AG04450 (cell line): ENCODE measurements around the gene PELI3. TPM values are rescaled to one million over a fixed set of nuclear protein-coding genes. Genes with fewer than 3 reads are reported as not detected.

Experiments
- CTCF ChIA-PET: fragments of 300-600, 350-600 bp; formaldehyde crosslinking; extraction: SDS; loops from one replicate; lab custom pipeline; 2022; ENCODE audit warnings: antibody characterized with exemption, inconsistent platforms; lab: Charles Lee
- POLR2A ChIA-PET: fragments of 350-600 bp; formaldehyde crosslinking; extraction: SDS; loops from one replicate; lab custom pipeline; 2021; ENCODE audit warnings: antibody characterized with exemption, inconsistent platforms; lab: Yijun Ruan, JAX
- DNase-seq: peaks from one replicate; pipeline ENCODE4 v3.0.0-alpha.2; 2011; ENCODE audit warnings: low read depth, low spot score
- H3K27ac ChIP-seq: one replicate; pipeline ENCODE4 v1.5.1; 2012; ENCODE audit warnings: low read depth, low read length, control low read depth
- H3K27me3 ChIP-seq: one replicate; pipeline ENCODE4 v1.6.0; 2012; ENCODE audit warnings: low read length; ENCODE audit not compliant: control insufficient read depth, insufficient read depth
- H3K4me3 ChIP-seq: 2 replicates; pipeline ENCODE4 v1.5.1; 2011; ENCODE audit warnings: mild to moderate bottlenecking, low read depth, low read length, control low read depth
- H3K9me3 ChIP-seq: 2 replicates; pipeline ENCODE4 v1.5.1; 2012; ENCODE audit warnings: low read length; ENCODE audit not compliant: control insufficient read depth, insufficient read depth
- polyA plus RNA-seq: library from polyadenylated mRNA; depleted of rRNA; stranded (reverse); fragments of >200 nt; gene quantifications from 2 replicates; pipeline ENCODE4 v1.2.3, GENCODE V29; 2011
- TF ChIP-seq, protein P1 (sequence below): IDR thresholded peaks from 2 replicates; pipeline ENCODE4 v1.5.1; 2011; ENCODE audit warnings: low read depth, low read length, control low read depth, inconsistent platforms

PELI3 gene
- polyA plus RNA-seq, 1 experiment: 4.6 TPM

DNA sequence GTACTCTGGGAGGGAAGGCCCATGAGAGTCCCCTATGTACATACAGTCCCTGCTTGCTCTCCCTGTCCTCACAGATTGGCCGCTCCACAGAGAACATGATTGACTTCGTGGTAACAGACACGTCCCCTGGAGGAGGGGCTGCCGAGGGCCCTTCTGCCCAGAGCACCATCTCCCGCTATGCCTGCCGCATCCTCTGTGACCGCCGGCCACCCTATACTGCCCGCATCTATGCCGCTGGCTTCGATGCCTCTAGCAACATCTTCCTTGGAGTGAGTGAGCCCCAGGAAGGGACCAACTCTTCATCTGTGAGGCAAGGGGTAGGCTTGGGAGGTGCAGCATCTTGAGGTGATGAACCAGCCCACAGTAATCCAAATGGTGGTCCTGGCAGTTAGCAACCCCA lies 6.5 kb downstream of the PELI3 start:
- H3K27me3 ChIP-seq: no peaks in the 10 kb centered on the region
- DNase-seq: no peak
- no peak overlapping the region for H3K27ac ChIP-seq
- ChIA-PET POLR2A (no interaction called here), CTCF (no interaction called here)
- H3K9me3 ChIP-seq: no peaks in the 10 kb centered on the region; the same call in 1 of the 2 replicates
- no peak overlapping the region for H3K4me3 ChIP-seq
- TF ChIP-seq, protein P1, sequence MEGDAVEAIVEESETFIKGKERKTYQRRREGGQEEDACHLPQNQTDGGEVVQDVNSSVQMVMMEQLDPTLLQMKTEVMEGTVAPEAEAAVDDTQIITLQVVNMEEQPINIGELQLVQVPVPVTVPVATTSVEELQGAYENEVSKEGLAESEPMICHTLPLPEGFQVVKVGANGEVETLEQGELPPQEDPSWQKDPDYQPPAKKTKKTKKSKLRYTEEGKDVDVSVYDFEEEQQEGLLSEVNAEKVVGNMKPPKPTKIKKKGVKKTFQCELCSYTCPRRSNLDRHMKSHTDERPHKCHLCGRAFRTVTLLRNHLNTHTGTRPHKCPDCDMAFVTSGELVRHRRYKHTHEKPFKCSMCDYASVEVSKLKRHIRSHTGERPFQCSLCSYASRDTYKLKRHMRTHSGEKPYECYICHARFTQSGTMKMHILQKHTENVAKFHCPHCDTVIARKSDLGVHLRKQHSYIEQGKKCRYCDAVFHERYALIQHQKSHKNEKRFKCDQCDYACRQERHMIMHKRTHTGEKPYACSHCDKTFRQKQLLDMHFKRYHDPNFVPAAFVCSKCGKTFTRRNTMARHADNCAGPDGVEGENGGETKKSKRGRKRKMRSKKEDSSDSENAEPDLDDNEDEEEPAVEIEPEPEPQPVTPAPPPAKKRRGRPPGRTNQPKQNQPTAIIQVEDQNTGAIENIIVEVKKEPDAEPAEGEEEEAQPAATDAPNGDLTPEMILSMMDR: no peak

DNA sequence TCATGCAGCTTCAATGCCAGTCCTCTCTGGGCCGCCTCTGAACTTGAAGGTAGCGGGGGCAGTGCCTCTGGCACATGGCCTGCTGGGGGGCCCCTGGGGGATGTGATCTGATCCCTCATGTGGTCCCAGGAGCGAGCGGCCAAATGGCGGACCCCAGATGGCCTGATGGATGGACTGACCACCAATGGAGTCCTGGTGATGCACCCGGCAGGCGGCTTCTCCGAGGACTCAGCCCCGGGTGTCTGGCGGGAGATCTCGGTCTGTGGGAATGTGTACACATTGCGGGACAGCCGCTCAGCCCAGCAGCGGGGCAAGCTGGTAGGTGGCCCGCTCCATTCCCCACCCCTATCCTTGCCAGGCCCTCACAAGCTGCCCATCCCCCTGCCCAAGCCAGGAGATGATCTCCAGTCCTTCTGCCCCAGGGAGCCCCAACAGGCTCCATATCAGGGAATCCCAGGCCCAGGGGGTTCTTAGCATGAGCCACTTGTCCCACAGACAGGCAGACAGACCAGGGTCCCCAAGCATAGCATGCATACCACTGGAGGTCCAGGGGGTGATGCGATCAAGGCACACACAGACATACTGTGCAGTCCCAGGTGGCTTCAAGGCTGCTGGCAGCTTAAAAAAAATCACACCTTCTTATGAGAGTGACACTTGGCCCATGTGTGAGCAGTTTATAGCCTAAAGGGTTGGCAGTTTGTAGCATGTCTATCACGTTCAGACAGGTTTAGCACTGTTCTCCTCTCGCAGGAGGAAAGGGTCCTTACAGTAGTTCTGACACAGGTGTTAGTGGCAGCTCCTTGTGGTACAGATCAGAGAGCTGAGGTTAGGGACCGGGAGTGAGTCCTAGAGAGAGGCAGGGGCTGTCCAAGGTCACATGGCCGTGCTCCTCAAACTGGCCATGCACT lies 7.2 kb downstream of the PELI3 start:
- ChIA-PET CTCF (interaction anchor here (0.8 kb wide), 1 partner anchor 43 kb away, joined by 3 read pairs; no protein-coding TSS in a partner anchor), POLR2A (no interaction called here)
- Histone ChIP-seq H3K27me3 (no peaks in the 10 kb centered on the region), H3K27ac (no peak overlapping the region), H3K4me3 (no peak overlapping the region), H3K9me3 (no peaks in the 10 kb centered on the region; the same call in 1 of the 2 replicates)
- TF ChIP-seq, protein P1: no peak
- DNase-seq: no peak

DNA sequence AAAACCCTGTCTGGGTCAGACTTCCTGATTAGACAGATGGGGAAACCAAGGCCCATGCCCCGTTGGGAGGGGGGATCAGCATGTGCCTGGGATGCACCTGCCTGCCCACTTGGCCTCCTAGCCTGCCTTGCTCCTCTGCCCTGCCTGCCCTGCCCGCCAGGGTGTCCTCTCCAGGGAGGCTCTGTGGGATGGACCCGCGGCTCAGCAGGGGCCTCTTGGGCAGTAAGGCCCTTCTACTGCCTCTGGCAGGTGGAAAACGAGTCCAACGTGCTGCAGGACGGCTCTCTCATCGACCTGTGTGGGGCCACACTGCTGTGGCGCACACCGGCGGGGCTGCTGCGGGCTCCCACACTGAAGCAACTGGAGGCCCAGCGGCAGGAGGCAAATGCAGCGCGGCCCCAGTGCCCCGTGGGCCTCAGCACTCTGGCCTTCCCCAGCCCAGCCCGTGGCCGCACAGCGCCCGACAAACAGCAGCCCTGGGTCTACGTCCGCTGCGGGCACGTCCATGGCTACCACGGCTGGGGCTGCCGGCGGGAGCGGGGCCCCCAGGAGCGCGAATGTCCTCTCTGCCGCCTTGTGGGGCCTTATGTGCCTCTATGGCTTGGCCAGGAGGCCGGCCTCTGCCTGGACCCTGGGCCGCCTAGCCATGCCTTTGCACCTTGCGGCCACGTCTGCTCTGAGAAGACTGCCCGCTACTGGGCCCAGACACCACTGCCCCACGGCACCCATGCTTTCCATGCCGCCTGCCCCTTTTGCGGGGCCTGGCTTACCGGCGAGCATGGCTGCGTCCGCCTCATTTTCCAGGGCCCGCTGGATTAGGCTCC lies 8.9 kb downstream of the PELI3 start:
- POLR2A ChIA-PET: no interaction called here
- CTCF ChIA-PET: no interaction called here
- Histone ChIP-seq H3K27me3 (no peaks in the 10 kb centered on the region), H3K27ac (no peak overlapping the region), H3K9me3 (no peaks in the 10 kb centered on the region; the same call in 1 of the 2 replicates), H3K4me3 (no peak overlapping the region)
- no peak for DNase-seq
- TF ChIP-seq, protein P1: no peak

DNA sequence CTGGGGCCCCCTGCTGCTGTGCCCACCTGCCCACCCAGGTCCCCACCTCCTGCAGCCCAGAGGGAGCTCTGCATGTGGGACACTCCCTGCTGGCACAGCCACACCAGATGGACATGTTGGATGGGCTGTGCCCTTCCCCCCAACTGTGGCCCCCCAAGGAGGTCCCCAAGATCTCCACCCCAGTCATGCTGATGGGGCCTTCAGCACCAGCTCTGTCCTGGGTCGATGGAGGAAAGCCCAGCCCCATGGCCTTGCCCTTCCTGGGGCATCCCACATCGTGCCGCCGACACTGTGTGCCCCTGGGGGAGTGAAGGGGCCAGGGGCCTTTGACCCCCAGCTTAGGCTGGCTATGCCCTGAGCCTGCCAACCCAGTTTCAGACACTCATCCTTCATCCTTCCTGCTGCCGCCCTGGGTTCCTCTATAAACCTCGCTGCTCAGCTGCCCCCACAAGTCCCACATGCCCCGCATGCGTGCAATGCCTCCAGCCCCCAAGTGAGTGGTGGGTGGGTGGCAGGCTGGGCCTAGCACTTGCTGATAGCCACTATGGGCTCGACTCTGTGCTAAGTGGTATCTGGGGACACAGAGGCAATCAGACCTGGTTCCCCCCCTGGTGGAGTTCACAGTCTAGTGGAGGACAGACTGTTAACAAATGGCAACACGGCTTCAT lies 9.6 kb downstream of the PELI3 start:
- H3K27ac ChIP-seq: no peak overlapping the region
- no peaks in the 10 kb centered on the region for H3K27me3 ChIP-seq
- DNase-seq: no peak
- ChIA-PET CTCF (no interaction called here), POLR2A (no interaction called here)
- H3K9me3 ChIP-seq: no peaks in the 10 kb centered on the region; the same call in 1 of the 2 replicates
- H3K4me3 ChIP-seq: no peak overlapping the region
- TF ChIP-seq, protein P1: no peak
